OCI-LY7 (cell line): ENCODE results near the gene ANKRD30A. TPM values are rescaled to one million over a fixed set of nuclear protein-coding genes. Genes with fewer than 3 reads are reported as not detected.

Source experiments
- BruUV-seq: library from RNA; stranded (reverse); fragments of 400-500 nt; replicated peaks from 2 replicates; lab custom pipeline; 2021; lab: Mats Ljungman, UMichigan
- CTCF ChIA-PET: fragments of 300-600 bp; sonication (Branson Sonifier 250); formaldehyde crosslinking; loops from one replicate; lab custom pipeline; 2022; ENCODE audit warnings: antibody characterized with exemption; ENCODE audit not compliant: unreplicated experiment; lab: Charles Lee
- POLR2A ChIA-PET: fragments of 300-600 bp; sonication (Branson Sonifier 250); formaldehyde crosslinking; loops from one replicate; lab custom pipeline; 2022; ENCODE audit warnings: antibody characterized with exemption; lab: Charles Lee
- DNase-seq: peaks from one replicate; pipeline ENCODE4 v3.0.0-alpha.2; 2015; ENCODE audit warnings: low spot score
- H2AFZ ChIP-seq: fragments of 200-600 bp; sonication (generic), shearing (Covaris generic); 2 replicates; pipeline ENCODE4 v1.6.1; 2014; ENCODE audit warnings: mild to moderate bottlenecking, antibody characterized with exemption, low read length, moderate library complexity
- H3K27ac ChIP-seq: fragments of 200-600 bp; sonication (generic); 2 replicates; pipeline ENCODE4 v1.5.1; 2014; ENCODE audit warnings: mixed run types, low read depth, mild to moderate bottlenecking, moderate library complexity, low read length, inconsistent platforms; ENCODE audit not compliant: poor library complexity, severe bottlenecking
- H3K36me3 ChIP-seq: fragments of 200-600 bp; sonication (generic); 2 replicates; pipeline ENCODE4 v1.6.1; 2014; ENCODE audit warnings: mild to moderate bottlenecking, antibody characterized with exemption, low read length, moderate library complexity, mixed read lengths; ENCODE audit not compliant: insufficient read depth
- H3K4me1 ChIP-seq: fragments of 200-600 bp; sonication (generic); 2 replicates; pipeline ENCODE4 v1.5.1; 2014; ENCODE audit warnings: mild to moderate bottlenecking, low read length; ENCODE audit not compliant: insufficient read depth, poor library complexity, severe bottlenecking
- H3K4me2 ChIP-seq: fragments of 200-600 bp; sonication (generic); 2 replicates; pipeline ENCODE4 v1.6.1; 2014; ENCODE audit warnings: mild to moderate bottlenecking, low read length
- H3K4me3 ChIP-seq: fragments of 200-600 bp; sonication (generic); 2 replicates; pipeline ENCODE4 v1.5.1; 2014; ENCODE audit warnings: mild to moderate bottlenecking, low read depth, low read length; ENCODE audit not compliant: poor library complexity, severe bottlenecking
- H3K79me2 ChIP-seq: fragments of 200-600 bp; sonication (generic); 2 replicates; pipeline ENCODE4 v1.6.1; 2016; ENCODE audit warnings: low read depth, mild to moderate bottlenecking, low read length, moderate library complexity, mixed read lengths; ENCODE audit not compliant: insufficient read depth
- H3K9me2 ChIP-seq: fragments of 200-600 bp; sonication (generic); 2 replicates; pipeline ENCODE4 v1.6.1; 2016; ENCODE audit warnings: mild to moderate bottlenecking, low read length, mixed read lengths; ENCODE audit not compliant: insufficient read depth
- H3K9me3 ChIP-seq: fragments of 200-600 bp; sonication (generic); 2 replicates; pipeline ENCODE4 v1.6.1; 2014; ENCODE audit warnings: mild to moderate bottlenecking, mixed run types, low read length, mixed read lengths
- H4K20me1 ChIP-seq: fragments of 200-600 bp; sonication (generic); 2 replicates; pipeline ENCODE4 v1.6.1; 2014; ENCODE audit warnings: mild to moderate bottlenecking, antibody characterized with exemption, low read length, moderate library complexity, mixed read lengths; ENCODE audit not compliant: insufficient read depth
- CTCF ChIP-seq: fragments of 200-600 bp; sonication (generic); conservative IDR thresholded peaks from 2 replicates; pipeline ENCODE4 v1.5.1; 2014; ENCODE audit warnings: mild to moderate bottlenecking, antibody characterized with exemption, low read length, moderate library complexity, mixed read lengths
- EZH2phosphoT487 ChIP-seq: fragments of 200-600 bp; sonication (generic); IDR thresholded peaks from 2 replicates; pipeline ENCODE4 v1.6.1; 2018; ENCODE audit warnings: low read depth, borderline replicate concordance, mild to moderate bottlenecking, mixed run types, antibody characterized with exemption, low read length, moderate library complexity, mixed read lengths
- intact Hi-C: fragments of 100-400 bp; cut with micrococcal nuclease; formaldehyde crosslinking; loops from one replicate; pipeline ENCODE4 v1.10.0; 2022; ENCODE audit not compliant: unreplicated experiment
- total RNA-seq, 2 experiments: library from RNA; depleted of rRNA in 1 of 2; stranded (reverse); fragments of >200 nt in 1 of 2; shearing (Covaris generic) in 1 of 2; gene quantifications; 2 replicates each; pipeline ENCODE4 v1.2.3, GENCODE V29; 2014 to 2022

The ANKRD30A gene
- total RNA-seq, 2 experiments from 2014 or later: not detected

- Histone ChIP-seq H3K27ac (no peak overlapping the region), H3K4me1 (no peaks in the 10 kb centered on the region), H3K4me2 (no peak overlapping the region), H3K79me2 (no peaks in the 10 kb centered on the region), H3K9me2 (no peaks in the 10 kb centered on the region), H3K9me3 (no peaks in the 10 kb centered on the region), H4K20me1 (no peaks in the 10 kb centered on the region), H3K4me3 (no peak overlapping the region), H2AFZ (no peak overlapping the region), H3K36me3 (no peaks in the 10 kb centered on the region)
- intact Hi-C loops: no loop called here
- DNase-seq: no peak
- no TSS peak for BruUV-seq
- TF ChIP-seq CTCF (no peak), EZH2phosphoT487 (no peak)
- ChIA-PET CTCF (no interaction called here), POLR2A (no interaction called here)
Measured at GRCh38 chr10:37101261-37101660, 24.1 kb upstream of the ANKRD30A start.

- POLR2A ChIA-PET: no interaction called here
- Histone ChIP-seq H3K27ac (no peak overlapping the region), H3K36me3 (no peaks in the 10 kb centered on the region), H2AFZ (no peak overlapping the region), H4K20me1 (no peaks in the 10 kb centered on the region), H3K4me2 (no peak overlapping the region), H3K9me2 (no peaks in the 10 kb centered on the region), H3K79me2 (no peaks in the 10 kb centered on the region), H3K4me1 (no peaks in the 10 kb centered on the region), H3K4me3 (no peak overlapping the region), H3K9me3 (no peaks in the 10 kb centered on the region)
- CTCF ChIA-PET: no interaction called here
- TF ChIP-seq CTCF: no peak
- TF ChIP-seq EZH2phosphoT487: no peak
- intact Hi-C loops: loop anchor here (5.0 kb wide), 1 partner anchor 42 kb away; no protein-coding TSS in a partner anchor
- DNase-seq: no peak
- BruUV-seq: no TSS peak
Measured at GRCh38 chr10:37109000-37109399, 16.4 kb upstream of the ANKRD30A start.

- DNase-seq: no peak
- intact Hi-C loops: no loop called here
- TF ChIP-seq CTCF (no peak), EZH2phosphoT487 (no peak)
- no peaks in the 10 kb centered on the region for H4K20me1 ChIP-seq
- POLR2A ChIA-PET: no interaction called here
- H3K36me3 ChIP-seq: no peaks in the 10 kb centered on the region
- H2AFZ ChIP-seq: no peak overlapping the region
- CTCF ChIA-PET: no interaction called here
- H3K9me3 ChIP-seq: no peaks in the 10 kb centered on the region
- no peaks in the 10 kb centered on the region for H3K4me1 ChIP-seq
- H3K27ac ChIP-seq: no peak overlapping the region
- H3K9me2 ChIP-seq: no peaks in the 10 kb centered on the region
- H3K79me2 ChIP-seq: no peaks in the 10 kb centered on the region
- no peak overlapping the region for H3K4me3 ChIP-seq
- H3K4me2 ChIP-seq: no peak overlapping the region
- BruUV-seq: no TSS peak
Measured at GRCh38 chr10:37124532-37124931, 866 bp upstream of the ANKRD30A start.
